HG03196 (cell line): ENCODE results near the gene CACNG8.
"Not testable (repeated sequence)": the region's sequence is repeated elsewhere in the genome, so short reads cannot be mapped to it uniquely, and the experiment has no call there.

ENCODE experiments used
- ATAC-seq: cut with Tn5 transposase; IDR thresholded peaks from one replicate; pipeline ENCODE4 v1.9.1; 2021; ENCODE audit not compliant: unreplicated experiment

The CACNG8 gene

DNA sequence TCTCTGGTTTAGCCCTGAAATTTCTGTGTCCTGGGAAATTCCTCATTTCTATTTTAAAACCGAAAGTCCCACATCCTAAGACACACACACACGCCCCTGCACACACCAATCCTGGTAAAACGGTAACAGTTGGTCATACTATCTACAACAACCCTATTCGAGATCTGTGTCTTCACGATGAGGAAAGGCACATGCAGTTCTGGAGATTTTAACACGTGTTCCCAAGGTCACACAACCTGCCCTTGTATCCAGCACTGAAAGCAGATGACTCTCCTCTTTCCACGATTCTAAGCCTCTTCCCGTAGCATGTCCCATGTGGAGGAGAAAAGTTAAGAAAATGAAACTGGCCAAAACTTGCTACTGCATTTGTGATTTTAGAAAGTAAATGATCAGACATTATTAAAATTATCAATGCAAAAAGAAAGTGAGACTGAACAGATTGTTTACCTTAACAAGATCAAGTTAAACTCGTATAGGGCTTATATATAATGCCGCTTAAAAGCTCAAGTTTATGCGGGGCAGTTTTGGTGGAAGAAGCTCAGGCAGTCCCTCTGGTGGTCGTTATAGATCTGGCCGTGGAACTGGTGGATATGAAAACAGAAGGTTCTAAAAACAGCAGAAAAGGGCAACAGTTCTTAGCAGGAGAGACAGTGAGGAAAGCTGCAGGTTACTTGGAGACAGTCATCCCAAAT is 68.3 kb downstream of the CACNG8 start:
- no peak for ATAC-seq

GRCh38 chr19:54035215-54036178 is 72.8 kb downstream of the CACNG8 start:
- ATAC-seq = no peak

DNA sequence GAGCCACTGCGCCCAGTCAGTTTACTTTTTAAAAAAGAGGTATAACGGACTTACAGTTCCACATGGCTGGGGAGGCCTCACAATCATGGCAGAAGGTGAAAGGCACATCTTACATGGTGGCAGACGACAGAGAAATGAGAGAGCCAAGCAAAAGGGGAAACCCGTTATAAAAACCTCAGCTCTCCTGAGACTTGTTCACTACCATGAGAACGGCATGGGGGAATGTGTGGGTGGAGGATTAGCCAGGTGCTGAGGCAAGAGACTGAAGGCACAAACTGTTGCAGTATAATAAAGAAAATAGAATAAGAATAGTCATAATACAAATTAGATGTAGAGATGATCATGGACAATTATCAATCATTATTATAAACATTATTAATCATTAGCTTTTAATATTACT is 73.8 kb downstream of the CACNG8 start:
- not testable (repeated sequence) for ATAC-seq
